OCI-LY1 (cell line): ENCODE measurements around the gene BCL2L13.

Experiments
- CTCF ChIP-seq: fragments of 200-600 bp; sonication (generic), shearing (Covaris generic); IDR thresholded peaks from 2 replicates; pipeline ENCODE4 v1.5.1; 2017; ENCODE audit warnings: mild to moderate bottlenecking, antibody characterized with exemption, low read length, moderate library complexity, mixed read lengths
- EZH2 ChIP-seq: fragments of 200-600 bp; sonication (generic), shearing (Covaris generic); IDR thresholded peaks from 2 replicates; pipeline ENCODE4 v1.8.0; 2017; ENCODE audit warnings: borderline replicate concordance, mixed run types, mild to moderate bottlenecking, antibody characterized with exemption, low read length, moderate library complexity, mixed read lengths

DNA sequence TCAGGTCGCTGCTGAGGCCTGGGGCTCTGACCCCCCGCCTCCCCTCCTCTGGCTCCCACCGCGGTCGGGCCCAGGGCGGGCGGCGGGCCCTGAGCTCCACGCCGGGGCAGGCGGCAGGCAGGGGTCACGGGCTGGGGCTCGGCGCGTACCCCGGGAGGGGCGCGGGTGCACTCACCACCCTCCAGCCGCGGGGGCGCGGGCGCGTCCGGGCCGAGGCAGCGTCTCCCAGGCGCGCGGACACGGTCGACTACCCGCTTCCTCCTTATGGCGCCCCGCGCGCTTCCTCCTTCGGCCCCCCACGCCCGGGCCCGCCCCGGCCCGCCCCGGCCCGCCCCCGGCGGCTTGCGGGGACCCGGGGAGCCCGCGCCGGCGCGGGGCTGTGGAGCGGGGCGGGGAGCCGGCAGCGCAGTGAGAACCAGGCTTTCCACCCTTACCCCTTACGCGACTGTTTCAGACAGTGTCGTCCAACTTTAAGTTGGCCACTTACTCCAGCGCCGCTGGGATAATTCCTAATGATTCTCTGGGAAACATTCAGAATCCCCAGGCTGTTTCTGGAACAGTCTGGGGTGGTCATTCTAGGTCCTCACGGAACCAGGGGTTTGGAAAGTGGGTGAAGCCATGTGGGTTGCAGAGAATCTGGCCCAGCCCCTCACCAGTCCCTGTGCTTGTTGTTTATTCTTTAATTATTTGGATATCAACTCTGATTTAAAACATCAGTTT lies 135.8 kb downstream of the BCL2L13 start, which contains the start of gene BID:
- TF ChIP-seq CTCF (no peak), EZH2 (no peak)
